ENCODE data around the gene ADRM1. TPM values are rescaled to one million over a fixed set of nuclear protein-coding genes. Genes with fewer than 3 reads are reported as not detected.

The ADRM1 gene
- total RNA-seq, 2 donors from 2014 or later, result 70.5 to 109 TPM

GRCh38 chr20:62285151-62285550 is 17.6 kb upstream of the ADRM1 start:
- DNase-seq, result no peak
- intact Hi-C loops (cut with DNase I), result no loop called here
- H3K27me3 ChIP-seq, result no peaks in the 10 kb centered on the region
- no peak overlapping the region for H3K9ac ChIP-seq (ENCODE audit: low read depth in 2 of 2, low read length in 2 of 2)
- no peak overlapping the region for H3K4me3 ChIP-seq
- no peaks in the 10 kb centered on the region for H3K9me3 ChIP-seq
- H3K27ac ChIP-seq, result no peak overlapping the region
- no peak for TF ChIP-seq CTCF (IDR thresholded peaks at IDR 0.05)
- peaks cover 5% of the 10 kb centered on the region for H3K36me3 ChIP-seq
- H3K4me1 ChIP-seq, result no peaks in the 10 kb centered on the region

GRCh38 chr20:62285722-62286121 is 17.1 kb upstream of the ADRM1 start:
- peaks cover 5% of the 10 kb centered on the region for H3K36me3 ChIP-seq

GRCh38 chr20:62286493-62287064 is 16.2 kb upstream of the ADRM1 start:
- Histone ChIP-seq H3K9ac (ENCODE audit: low read depth in 2 of 2, low read length in 2 of 2) (no peak overlapping the region), H3K4me1 (no peaks in the 10 kb centered on the region), H3K36me3 (peaks cover 5% of the 10 kb centered on the region), H3K4me3 (no peak overlapping the region), H3K9me3 (no peaks in the 10 kb centered on the region), H3K27me3 (no peaks in the 10 kb centered on the region), H3K27ac (no peak overlapping the region)
- intact Hi-C loops (cut with DNase I), result no loop called here
- no peak for TF ChIP-seq CTCF (IDR thresholded peaks at IDR 0.05)
- no peak for DNase-seq

More at GRCh38 chr20:62285722-62286121, 17.1 kb upstream of the ADRM1 start:
- H3K9ac ChIP-seq (ENCODE audit: low read depth in 2 of 2, low read length in 2 of 2), result no peak overlapping the region
- no peak for TF ChIP-seq CTCF (IDR thresholded peaks at IDR 0.05)
- no peaks in the 10 kb centered on the region for H3K27me3 ChIP-seq
- H3K4me3 ChIP-seq, result no peak overlapping the region
- DNase-seq, result no peak
- no peaks in the 10 kb centered on the region for H3K4me1 ChIP-seq
- intact Hi-C loops (cut with DNase I), result no loop called here
- no peak overlapping the region for H3K27ac ChIP-seq
- H3K9me3 ChIP-seq, result no peaks in the 10 kb centered on the region

- no peak for DNase-seq
- TF ChIP-seq CTCF (IDR thresholded peaks at IDR 0.05), result no peak
- intact Hi-C loops (cut with DNase I), result no loop called here
- Histone ChIP-seq H3K27ac (no peak overlapping the region), H3K27me3 (no peaks in the 10 kb centered on the region), H3K4me3 (no peak overlapping the region), H3K9ac (ENCODE audit: low read depth in 2 of 2, low read length in 2 of 2) (no peak overlapping the region), H3K4me1 (no peaks in the 10 kb centered on the region), H3K36me3 (peaks cover 5% of the 10 kb centered on the region), H3K9me3 (no peaks in the 10 kb centered on the region)
Measured at GRCh38 chr20:62287129-62287528, 15.7 kb upstream of the ADRM1 start.

GRCh38 chr20:62287759-62288534 is 14.8 kb upstream of the ADRM1 start:
- intact Hi-C loops (cut with DNase I), result no loop called here
- Histone ChIP-seq H3K27me3 (no peaks in the 10 kb centered on the region), H3K4me1 (no peaks in the 10 kb centered on the region), H3K27ac (no peak overlapping the region), H3K9ac (ENCODE audit: low read depth in 2 of 2, low read length in 2 of 2) (no peak overlapping the region), H3K9me3 (no peaks in the 10 kb centered on the region), H3K36me3 (peaks cover 5% of the 10 kb centered on the region), H3K4me3 (no peak overlapping the region)
- no peak for TF ChIP-seq CTCF (IDR thresholded peaks at IDR 0.05)
- DNase-seq, result no peak

Data from colonic mucosa (tissue), 4 donors.